Caco-2 (cell line): Measurements from ENCODE around the gene ARHGAP24. TPM values are rescaled to one million over a fixed set of nuclear protein-coding genes. Genes with fewer than 3 reads are reported as not detected.
A peak's percentile ranks its signal among the peaks of the same experiment; 100 is the strongest.

Experiments used
- BruUV-seq: library from RNA; stranded (reverse); fragments of 400-500 nt; replicated peaks from 2 replicates; lab custom pipeline; 2021; lab: Mats Ljungman, UMichigan
- CTCF ChIA-PET: fragments of 300-600 bp; sonication (Branson Sonifier 250); formaldehyde crosslinking; loops from one replicate; lab custom pipeline; 2022; ENCODE audit warnings: antibody characterized with exemption; lab: Charles Lee
- POLR2A ChIA-PET: fragments of 300-600 bp; sonication (Branson Sonifier 250); formaldehyde crosslinking; loops from one replicate; lab custom pipeline; 2022; ENCODE audit warnings: antibody characterized with exemption; lab: Charles Lee
- DNase-seq, 2 experiments: peaks; one replicate each; pipeline versions ENCODE4 v3.0.0 to v3.0.0-alpha.2; 2020 to 2022
- H3K27me3 ChIP-seq: replicated peaks from 2 replicates; pipeline ENCODE4 v1.6.0; 2011; ENCODE audit warnings: low read length; ENCODE audit not compliant: control insufficient read depth, insufficient read depth
- H3K36me3 ChIP-seq: 2 replicates; pipeline ENCODE4 v1.5.1; 2011; ENCODE audit warnings: low read length; ENCODE audit not compliant: control insufficient read depth, insufficient read depth
- H3K4me1 ChIP-seq: fragments of 250-450 bp; sonication (Bioruptor Pico); 2 replicates; pipeline ENCODE4 v1.5.1; 2020; ENCODE audit warnings: mild to moderate bottlenecking
- H3K4me3 ChIP-seq: 2 replicates; pipeline ENCODE4 v1.5.1; 2011; ENCODE audit warnings: low read depth, mild to moderate bottlenecking, control low read depth, low read length
- H3K9me3 ChIP-seq: fragments of 250-450 bp; sonication (Bioruptor Pico); 2 replicates; pipeline ENCODE4 v1.5.1; 2020; ENCODE audit warnings: mild to moderate bottlenecking, moderate library complexity
- H3K27ac Mint-ChIP-seq: one replicate; pipeline ENCODE4 v1.8.0; 2022; ENCODE audit warnings: mixed read lengths; ENCODE audit not compliant: unreplicated experiment
- H3K27me3 Mint-ChIP-seq: one replicate; pipeline ENCODE4 v1.8.0; 2022; ENCODE audit warnings: mixed read lengths; ENCODE audit not compliant: insufficient read depth, unreplicated experiment
- H3K36me3 Mint-ChIP-seq: one replicate; pipeline ENCODE4 v1.8.0; 2022; ENCODE audit warnings: mild to moderate bottlenecking, mixed read lengths; ENCODE audit not compliant: insufficient read depth, unreplicated experiment
- H3K4me1 Mint-ChIP-seq: one replicate; pipeline ENCODE4 v1.8.0; 2022; ENCODE audit warnings: low read depth, mixed read lengths; ENCODE audit not compliant: unreplicated experiment
- H3K4me3 Mint-ChIP-seq: one replicate; pipeline ENCODE4 v1.8.0; 2022; ENCODE audit warnings: mild to moderate bottlenecking, moderate library complexity, mixed read lengths; ENCODE audit not compliant: unreplicated experiment
- H3K9me3 Mint-ChIP-seq: one replicate; pipeline ENCODE4 v1.8.0; 2022; ENCODE audit warnings: mixed read lengths; ENCODE audit not compliant: unreplicated experiment
- CTCF ChIP-seq, 2 experiments: fragments of 200-600 bp in 1 of 2; IDR thresholded peaks; 1 replicate in 1 of 2; 2 replicates in 1 of 2; pipeline versions ENCODE4 v1.5.1 to v1.8.0; 2011 to 2022; ENCODE audit warnings: antibody characterized with exemption in 1 of 2, control low read depth in 1 of 2, inconsistent platforms in 1 of 2, low read depth in 1 of 2, low read length in 1 of 2, mild to moderate bottlenecking in 1 of 2, moderate library complexity in 1 of 2; ENCODE audit not compliant: insufficient read depth in 1 of 2, severe bottlenecking in 1 of 2, unreplicated experiment in 1 of 2
- intact Hi-C: fragments of 100-400 bp; cut with micrococcal nuclease; formaldehyde crosslinking; loops from one replicate; pipeline ENCODE4 v1.10.0; 2022; ENCODE audit not compliant: unreplicated experiment
- total RNA-seq: library from RNA; stranded (reverse); gene quantifications from 2 replicates; pipeline ENCODE4 v1.2.3, GENCODE V29; 2022

The ARHGAP24 gene
- total RNA-seq, 1 experiment from 2014 or later, result 2.8 TPM

DNA sequence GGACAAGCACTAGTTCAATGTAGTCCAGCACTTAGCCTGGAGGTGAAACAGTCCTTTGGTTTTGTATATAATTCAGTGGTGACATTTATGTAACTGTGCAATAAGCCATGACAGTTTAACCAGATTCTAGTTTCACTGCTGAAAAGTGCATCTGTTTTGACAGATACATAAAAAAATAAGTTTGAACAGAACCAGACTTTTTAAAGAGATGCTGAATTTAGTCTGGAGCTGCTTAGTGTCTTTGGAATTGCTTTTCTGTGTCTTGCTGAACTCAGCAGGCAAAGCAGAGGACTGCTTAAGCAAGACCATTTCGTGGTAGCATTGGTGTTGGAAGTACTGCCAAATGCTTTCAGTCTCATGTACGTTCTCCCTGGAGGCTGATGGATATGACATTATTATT, 491.4 kb downstream of the ARHGAP24 start:
- no peak for DNase-seq
- POLR2A ChIA-PET, result no interaction called here
- Histone ChIP-seq H3K36me3 (no peaks in the 10 kb centered on the region), H3K4me3 (no peak overlapping the region), H3K27me3 (no peaks in the 10 kb centered on the region), H3K4me1 (no peaks in the 10 kb centered on the region), H3K9me3 (no peaks in the 10 kb centered on the region)
- Mint-ChIP-seq H3K9me3 (no peaks in the 10 kb centered on the region), H3K36me3 (no peaks in the 10 kb centered on the region), H3K27me3 (no peaks in the 10 kb centered on the region), H3K4me3 (no peak overlapping the region), H3K4me1 (no peaks in the 10 kb centered on the region), H3K27ac (no peak overlapping the region)
- no TSS peak for BruUV-seq
- CTCF ChIA-PET, result no interaction called here
- intact Hi-C loops, result loop anchor here (5.0 kb wide), 1 partner anchor 76 kb away; no protein-coding TSS in a partner anchor
- no peak for TF ChIP-seq CTCF (IDR thresholded peaks at IDR 0.05; ENCODE audit: insufficient read depth in 1 of 2, low read depth in 1 of 2, low read length in 1 of 2, severe bottlenecking in 1 of 2, unreplicated experiment in 1 of 2)

GRCh38 chr4:85967872-85968271, 492.9 kb downstream of the ARHGAP24 start:
- intact Hi-C loops, result loop anchor here (2.0 to 5.0 kb wide), 2 partner anchors 74 to 211 kb away; no protein-coding TSS in a partner anchor
- no peaks in the 10 kb centered on the region for H3K9me3 Mint-ChIP-seq
- TF ChIP-seq CTCF (IDR thresholded peaks at IDR 0.05; ENCODE audit: insufficient read depth in 1 of 2, low read depth in 1 of 2, low read length in 1 of 2, severe bottlenecking in 1 of 2, unreplicated experiment in 1 of 2), result no peak
- BruUV-seq, result no TSS peak
- no peak overlapping the region for H3K27ac Mint-ChIP-seq
- no peak for DNase-seq
- H3K4me3 Mint-ChIP-seq, result no peak overlapping the region
- no peaks in the 10 kb centered on the region for H3K4me1 ChIP-seq
- ChIA-PET POLR2A (no interaction called here), CTCF (interaction anchor here (1.1 kb wide), 1 partner anchor 172 kb away, joined by 7 read pairs; no protein-coding TSS in a partner anchor)
- no peak overlapping the region for H3K4me3 ChIP-seq
- no peaks in the 10 kb centered on the region for H3K27me3 ChIP-seq
- H3K36me3 Mint-ChIP-seq, result no peaks in the 10 kb centered on the region
- H3K4me1 Mint-ChIP-seq, result no peaks in the 10 kb centered on the region
- H3K9me3 ChIP-seq, result no peaks in the 10 kb centered on the region
- no peaks in the 10 kb centered on the region for H3K27me3 Mint-ChIP-seq
- no peaks in the 10 kb centered on the region for H3K36me3 ChIP-seq

DNA sequence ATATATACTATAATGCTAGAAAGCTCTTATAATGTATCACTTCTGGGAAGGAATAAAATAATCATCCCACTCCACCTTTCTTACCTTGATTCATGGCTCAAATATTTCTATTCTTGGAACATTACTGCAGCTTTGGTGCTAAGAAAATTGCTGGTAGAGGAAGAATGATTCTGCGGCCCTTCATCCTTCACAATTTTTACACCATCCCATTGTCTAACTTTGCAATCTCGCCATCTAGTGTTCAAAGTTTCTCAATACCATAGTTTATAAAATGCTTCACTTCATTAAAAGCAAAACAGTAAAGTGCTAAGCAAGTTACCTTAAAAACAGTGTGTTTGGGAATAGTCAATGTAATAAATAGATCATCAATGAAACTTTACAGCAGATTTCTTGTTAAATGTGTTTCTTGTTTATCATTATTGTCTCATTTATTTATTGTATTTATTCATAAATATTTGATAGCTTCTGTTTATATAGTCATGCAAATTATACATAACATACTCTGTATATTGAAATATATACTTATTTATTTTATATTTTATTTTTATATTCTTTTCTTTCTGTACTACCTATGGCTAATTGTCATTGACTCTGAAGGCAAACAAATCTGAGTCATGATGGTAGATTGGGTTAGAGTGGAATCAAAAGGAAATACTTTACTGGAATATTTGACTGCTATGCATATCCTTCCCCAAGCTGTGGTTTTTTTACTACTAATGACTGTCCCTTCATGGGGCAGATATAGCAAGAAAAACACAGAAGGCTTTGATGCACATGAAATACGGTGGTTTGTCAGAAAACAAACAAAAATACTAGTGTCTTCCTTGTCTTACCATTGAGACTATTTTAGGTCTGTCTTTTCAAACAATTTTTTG, 494.2 kb downstream of the ARHGAP24 start:
- Mint-ChIP-seq H3K4me3 (no peak overlapping the region), H3K36me3 (no peaks in the 10 kb centered on the region), H3K27ac (no peak overlapping the region), H3K9me3 (no peaks in the 10 kb centered on the region), H3K27me3 (no peaks in the 10 kb centered on the region), H3K4me1 (no peaks in the 10 kb centered on the region)
- TF ChIP-seq CTCF (IDR thresholded peaks at IDR 0.05; ENCODE audit: insufficient read depth in 1 of 2, low read depth in 1 of 2, low read length in 1 of 2, severe bottlenecking in 1 of 2, unreplicated experiment in 1 of 2), result peak; percentile 44 to 49
- ChIA-PET CTCF (interaction anchor here (2.1 kb wide), 1 partner anchor 172 kb away, joined by 26 read pairs; no protein-coding TSS in a partner anchor), POLR2A (no interaction called here)
- Histone ChIP-seq H3K27me3 (no peaks in the 10 kb centered on the region), H3K4me3 (no peak overlapping the region), H3K36me3 (no peaks in the 10 kb centered on the region), H3K9me3 (no peaks in the 10 kb centered on the region), H3K4me1 (no peaks in the 10 kb centered on the region)
- intact Hi-C loops, result loop anchor here (1.0 to 5.0 kb wide), 4 partner anchors 73 to 212 kb away; no protein-coding TSS in a partner anchor
- peak in 1 of 2 experiments; percentile 24 for DNase-seq
- BruUV-seq, result no TSS peak
